GM12891 (cell line): ENCODE measurements around the gene JMJD7.

Source experiments
- POLR2AphosphoS5 ChIP-seq: IDR thresholded peaks from 2 replicates; pipeline ENCODE4 v1.6.1; 2011; ENCODE audit warnings: low read depth, low read length, control low read depth
- POU2F2 ChIP-seq: IDR thresholded peaks from 2 replicates; pipeline ENCODE4 v1.6.1; 2011; ENCODE audit warnings: low read depth, mild to moderate bottlenecking, control low read depth, low read length, moderate library complexity

GRCh38 chr15:41814534-41814933 lies 13.4 kb upstream of the JMJD7 start:
- TF ChIP-seq POLR2AphosphoS5 (no peak), POU2F2 (no peak)
